HCT116 (cell line): ENCODE results near the gene LAMTOR5.

Source experiments
- CTCF ChIP-seq, 3 experiments: fragments of 200-600 bp in 1 of 3; sonication (generic) in 1 of 3; IDR thresholded peaks in 2 of 3; conservative IDR thresholded peaks in 1 of 3; 2 replicates each; pipeline ENCODE4 v1.5.1; 2012 to 2017; ENCODE audit warnings: low read depth in 2 of 3, low read length in 2 of 3, antibody characterized with exemption in 1 of 3, borderline replicate concordance in 1 of 3, control low read depth in 1 of 3, mild to moderate bottlenecking in 1 of 3, mixed read lengths in 1 of 3, mixed run types in 1 of 3, moderate library complexity in 1 of 3; ENCODE audit not compliant: insufficient read depth in 1 of 3
- POLR2A ChIP-seq: IDR thresholded peaks from 2 replicates; pipeline ENCODE4 v1.7.0; 2011; ENCODE audit warnings: borderline replicate concordance; ENCODE audit not compliant: insufficient read depth, insufficient read length; ENCODE audit errors: extremely low read depth
- POLR2AphosphoS5 ChIP-seq: IDR thresholded peaks from 2 replicates; pipeline ENCODE4 v1.6.1; 2011; ENCODE audit warnings: mild to moderate bottlenecking, low read depth, low read length, moderate library complexity
- REST ChIP-seq: IDR thresholded peaks from 2 replicates; pipeline ENCODE4 v1.6.1; 2012; ENCODE audit warnings: low read depth
- YY1 ChIP-seq: IDR thresholded peaks from 2 replicates; pipeline ENCODE4 v1.6.1; 2011; ENCODE audit warnings: low read length, low read depth, moderate library complexity, mild to moderate bottlenecking; ENCODE audit not compliant: insufficient replicate concordance; ENCODE audit errors: extremely low read depth

DNA sequence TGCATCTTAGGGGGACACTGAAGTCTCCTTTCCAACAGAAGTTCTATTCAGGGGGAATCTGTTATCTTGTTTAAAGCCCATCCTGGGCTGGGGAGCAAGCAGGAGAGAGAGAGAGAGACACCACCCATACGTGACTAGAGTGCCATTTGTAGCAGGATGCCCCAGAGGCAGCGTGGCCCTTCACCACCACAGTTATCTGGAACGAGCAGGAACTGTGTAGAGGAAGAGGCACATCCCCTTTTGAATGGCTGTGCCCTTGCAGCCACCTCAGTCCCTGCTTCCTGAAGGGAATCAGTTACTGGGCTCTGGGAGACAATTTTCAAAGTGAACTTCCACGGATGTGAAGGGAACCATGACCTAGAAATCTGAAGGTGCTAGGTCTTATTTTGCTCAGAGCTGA is 19.4 kb upstream of the LAMTOR5 start:
- TF ChIP-seq REST = no peak
- TF ChIP-seq CTCF (IDR thresholded peaks at IDR 0.05 in 2 of 3, conservative IDR thresholded peaks at IDR 0.05 in 1 of 3; ENCODE audit: borderline replicate concordance in 1 of 3, insufficient read depth in 1 of 3, low read depth in 2 of 3, low read length in 2 of 3) = no peak
- TF ChIP-seq YY1 = no peak
- TF ChIP-seq POLR2AphosphoS5 = no peak
- TF ChIP-seq POLR2A = no peak
